Keratinocyte (primary cell): ENCODE results near the gene SLC27A4. TPM values are rescaled to one million over a fixed set of nuclear protein-coding genes. Genes with fewer than 3 reads are reported as not detected.

Experiments used
- DNase-seq: peaks from one replicate; pipeline ENCODE4 v3.0.0-alpha.2; 2011; ENCODE audit warnings: low read depth, missing footprints, low spot score
- FAIRE-seq: peaks from 2 replicates; lab custom pipeline; 2011; peaks lifted over from hg19 to GRCh38; lab: Jason Lieb, UNC
- H2AFZ ChIP-seq: 2 replicates; pipeline ENCODE4 v1.6.0; 2012; ENCODE audit warnings: low read length, control low read depth, inconsistent platforms; ENCODE audit not compliant: control insufficient read depth
- H3K27ac ChIP-seq: 2 replicates; pipeline ENCODE4 v1.5.1; 2011; ENCODE audit warnings: low read length; ENCODE audit not compliant: control insufficient read depth, insufficient read depth
- H3K27me3 ChIP-seq: 3 replicates; pipeline ENCODE4 v1.6.0; 2011; ENCODE audit warnings: low read length; ENCODE audit not compliant: control insufficient read depth, insufficient read depth; ENCODE audit errors: extremely low read depth
- H3K36me3 ChIP-seq, 2 experiments: 2 replicates in 1 of 2; 3 replicates in 1 of 2; pipeline ENCODE4 v1.5.1; 2011; ENCODE audit warnings: low read length in 2 of 2, mild to moderate bottlenecking in 1 of 2; ENCODE audit not compliant: control insufficient read depth in 2 of 2, insufficient read depth in 2 of 2; ENCODE audit errors: extremely low read depth in 1 of 2
- H3K4me1 ChIP-seq: 3 replicates; pipeline ENCODE4 v1.5.1; 2011; ENCODE audit warnings: low read length; ENCODE audit not compliant: control insufficient read depth, insufficient read depth; ENCODE audit errors: extremely low read depth
- H3K4me2 ChIP-seq: 3 replicates; pipeline ENCODE4 v1.6.0; 2011; ENCODE audit warnings: low read depth, low read length; ENCODE audit not compliant: control insufficient read depth, insufficient read depth; ENCODE audit errors: extremely low read depth
- H3K4me3 ChIP-seq, 3 experiments: fragments of 200-600 bp in 1 of 3; sonication (generic) in 1 of 3; 2 replicates in 2 of 3; 3 replicates in 1 of 3; pipeline ENCODE4 v1.5.1; 2011 to 2016; ENCODE audit warnings: low read length in 3 of 3, mild to moderate bottlenecking in 3 of 3, control low read depth in 2 of 3, inconsistent platforms in 1 of 3, low read depth in 1 of 3, mixed read lengths in 1 of 3, mixed run types in 1 of 3, moderate library complexity in 1 of 3; ENCODE audit not compliant: control insufficient read depth in 2 of 3, insufficient read depth in 2 of 3; ENCODE audit errors: extremely low read depth in 1 of 3
- H3K79me2 ChIP-seq: 2 replicates; pipeline ENCODE4 v1.6.0; 2012; ENCODE audit warnings: low read length; ENCODE audit not compliant: control insufficient read depth, insufficient read depth
- H3K9ac ChIP-seq: 3 replicates; pipeline ENCODE4 v1.6.0; 2011; ENCODE audit warnings: low read length; ENCODE audit not compliant: control insufficient read depth, insufficient read depth; ENCODE audit errors: extremely low read depth
- H3K9me1 ChIP-seq: 3 replicates; pipeline ENCODE4 v1.6.0; 2011; ENCODE audit warnings: low read length; ENCODE audit not compliant: control insufficient read depth, insufficient read depth; ENCODE audit errors: extremely low read depth
- H3K9me3 ChIP-seq: 2 replicates; pipeline ENCODE4 v1.5.1; 2012; ENCODE audit warnings: low read depth, low read length; ENCODE audit not compliant: control insufficient read depth
- H4K20me1 ChIP-seq: 3 replicates; pipeline ENCODE4 v1.6.0; 2011; ENCODE audit warnings: low read length; ENCODE audit not compliant: control insufficient read depth, insufficient read depth; ENCODE audit errors: extremely low read depth
- CTCF ChIP-seq, 3 experiments: IDR thresholded peaks in 1 of 3; conservative IDR thresholded peaks in 1 of 3; optimal IDR thresholded peaks in 1 of 3; 2 replicates in 2 of 3; 3 replicates in 1 of 3; pipeline versions ENCODE3 to v1.5.1; 2011; ENCODE audit warnings: low read length in 3 of 3, mild to moderate bottlenecking in 3 of 3, moderate library complexity in 2 of 3, control low read depth in 1 of 3, inconsistent platforms in 1 of 3; ENCODE audit not compliant: insufficient read depth in 2 of 3; ENCODE audit errors: extremely low read depth in 1 of 3
- EZH2 ChIP-seq: IDR thresholded peaks from one replicate; pipeline ENCODE4 v1.6.1; 2012; ENCODE audit warnings: inconsistent platforms, mild to moderate bottlenecking, low read length, moderate library complexity
- dilution Hi-C: fragments of 300-500 bp; cut with MboI; formaldehyde crosslinking; loops from one replicate; pipeline ENCODE4 v1.7.0; 2020; ENCODE audit warnings: low sequenced_read_pairs; ENCODE audit not compliant: extremely low pct_ligation_motif_present
- polyA plus RNA-seq, 5 experiments: library from polyadenylated mRNA; depleted of rRNA in 3 of 5; stranded (reverse) in 3 of 5; stranded (forward) in 1 of 5; unstranded in 1 of 5; fragments of >200 nt; gene quantifications; 1 replicate in 1 of 5; 2 replicates in 3 of 5; 3 replicates in 1 of 5; pipeline versions ENCODE4 v1.2.1 to v1.2.3, GENCODE V29; 2011 to 2012; ENCODE audit warnings: missing spikeins in 2 of 5, low read depth in 1 of 5, low replicate concordance in 1 of 5

Gene SLC27A4
- polyA plus RNA-seq, 1 donor (not counting 4 experiments of a cell fraction or from before 2014, with no cell fraction given), result 17.3 TPM

- Histone ChIP-seq H2AFZ (no peak overlapping the region), H3K4me3 (no peak overlapping the region), H3K27me3 (no peaks in the 10 kb centered on the region), H3K9ac (no peak overlapping the region), H3K9me1 (no peaks in the 10 kb centered on the region), H3K9me3 (no peaks in the 10 kb centered on the region), H3K79me2 (peaks cover 7% of the 10 kb centered on the region), H4K20me1 (peaks cover 2% of the 10 kb centered on the region), H3K4me2 (no peak overlapping the region), H3K27ac (no peak overlapping the region), H3K4me1 (no peaks in the 10 kb centered on the region), H3K36me3 (peaks cover 40 to 44% of the 10 kb centered on the region in 2 experiments)
- dilution Hi-C loops, result no loop called here
- FAIRE-seq (no peak), DNase-seq (no peak)
- TF ChIP-seq EZH2, result no peak
- peak in 1 of 3 experiments; percentile 14 for TF ChIP-seq CTCF (optimal IDR thresholded peaks at IDR 0.05 in 1 of 3, IDR thresholded peaks at IDR 0.05 in 1 of 3, conservative IDR thresholded peaks at IDR 0.05 in 1 of 3; ENCODE audit: extremely low read depth in 1 of 3, insufficient read depth in 2 of 3, low read length in 3 of 3)
Measured at GRCh38 chr9:128344931-128345605, 4.7 kb downstream of the SLC27A4 start.

GRCh38 chr9:128349125-128349524, 8.8 kb downstream of the SLC27A4 start:
- Histone ChIP-seq H4K20me1 (no peaks in the 10 kb centered on the region), H2AFZ (no peak overlapping the region), H3K79me2 (no peaks in the 10 kb centered on the region), H3K4me1 (no peaks in the 10 kb centered on the region), H3K27ac (no peak overlapping the region), H3K4me3 (no peak overlapping the region), H3K36me3 (peaks cover 46 to 47% of the 10 kb centered on the region in 2 experiments), H3K9me3 (no peaks in the 10 kb centered on the region), H3K27me3 (no peaks in the 10 kb centered on the region), H3K4me2 (no peak overlapping the region), H3K9me1 (no peaks in the 10 kb centered on the region), H3K9ac (no peak overlapping the region)
- DNase-seq (no peak), FAIRE-seq (no peak)
- dilution Hi-C loops, result no loop called here
- no peak for TF ChIP-seq CTCF (optimal IDR thresholded peaks at IDR 0.05 in 1 of 3, IDR thresholded peaks at IDR 0.05 in 1 of 3, conservative IDR thresholded peaks at IDR 0.05 in 1 of 3; ENCODE audit: extremely low read depth in 1 of 3, insufficient read depth in 2 of 3, low read length in 3 of 3)
- TF ChIP-seq EZH2, result no peak
